ENCODE data around the gene FHL3. TPM values are rescaled to one million over a fixed set of nuclear protein-coding genes. Genes with fewer than 3 reads are reported as not detected.
"Not testable (repeated sequence)": the region's sequence is repeated elsewhere in the genome, so short reads cannot be mapped to it uniquely, and the experiment has no call there.

Gene FHL3
- total and polyA plus RNA-seq, 5 experiments from 2014 or later, result 4.8 to 12.7 (median 11.0) TPM

DNA sequence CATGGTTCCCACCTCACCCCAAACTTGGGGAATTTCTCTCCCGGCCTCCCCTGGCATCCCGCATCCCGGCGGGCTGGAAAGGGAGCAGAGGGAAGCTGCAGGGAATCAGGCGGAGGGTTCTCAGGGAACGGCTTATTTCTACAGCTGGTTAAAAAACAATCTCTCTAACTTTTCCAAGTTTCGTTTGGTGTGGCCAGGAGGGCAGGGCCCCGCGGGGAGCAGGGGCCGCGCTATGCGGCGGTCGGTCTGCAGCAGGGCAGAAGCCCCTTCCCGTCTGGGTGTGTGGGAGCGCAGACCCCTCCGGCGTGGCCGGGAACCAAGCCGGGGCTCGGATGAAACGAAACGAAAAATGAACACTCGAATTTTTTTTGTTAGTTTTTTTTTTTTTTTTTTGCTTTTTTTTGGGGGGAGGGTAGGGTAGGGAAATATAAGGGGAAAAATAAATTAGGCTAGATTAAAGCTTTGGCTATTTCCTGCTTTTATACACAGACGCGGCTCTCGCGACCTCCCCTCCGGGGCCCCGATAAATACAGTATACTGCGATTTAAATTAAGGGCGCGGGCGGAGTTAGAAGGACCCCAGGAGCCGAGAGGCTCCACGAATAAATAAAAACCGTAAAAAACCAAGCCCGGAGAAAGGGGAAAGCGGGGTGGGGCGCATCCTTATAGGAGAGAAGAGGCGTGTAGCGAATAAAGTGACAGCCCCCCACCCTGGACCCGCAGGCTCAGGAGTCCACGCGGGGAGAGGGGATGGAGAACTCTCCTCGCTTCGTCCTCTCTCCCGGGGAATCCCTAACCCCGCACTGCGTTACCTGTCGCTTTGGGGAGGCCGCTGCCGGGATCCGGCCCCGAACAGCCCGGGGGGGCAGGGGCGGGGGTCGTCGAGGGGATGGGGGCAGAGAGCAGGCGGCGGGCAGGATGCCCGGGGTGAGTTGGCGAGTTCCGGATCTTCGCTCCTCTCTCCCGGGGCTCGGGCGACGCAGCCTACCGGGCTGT is 39.2 kb upstream of the FHL3 start:
- Mint-ChIP-seq H3K4me3 (peak overlapping the region; percentile 61 to 90 (median 78)), H3K27ac (peak overlapping the region in 2 of 10 donors; percentile 27 to 60), H3K4me1 (peaks cover 8 to 18% (median 10%) of the 10 kb centered on the region in 4 donors), H3K9me3 (no peaks in the 10 kb centered on the region), H3K27me3 (peaks cover 26 to 56% (median 44%) of the 10 kb centered on the region in 5 donors), H3K36me3 (peaks cover 0 to 3% (median 0%) of the 10 kb centered on the region in 3 donors)
- DNase-seq (no peak), ATAC-seq (no peak)
- POLR2A ChIA-PET, result no interaction called here

DNA sequence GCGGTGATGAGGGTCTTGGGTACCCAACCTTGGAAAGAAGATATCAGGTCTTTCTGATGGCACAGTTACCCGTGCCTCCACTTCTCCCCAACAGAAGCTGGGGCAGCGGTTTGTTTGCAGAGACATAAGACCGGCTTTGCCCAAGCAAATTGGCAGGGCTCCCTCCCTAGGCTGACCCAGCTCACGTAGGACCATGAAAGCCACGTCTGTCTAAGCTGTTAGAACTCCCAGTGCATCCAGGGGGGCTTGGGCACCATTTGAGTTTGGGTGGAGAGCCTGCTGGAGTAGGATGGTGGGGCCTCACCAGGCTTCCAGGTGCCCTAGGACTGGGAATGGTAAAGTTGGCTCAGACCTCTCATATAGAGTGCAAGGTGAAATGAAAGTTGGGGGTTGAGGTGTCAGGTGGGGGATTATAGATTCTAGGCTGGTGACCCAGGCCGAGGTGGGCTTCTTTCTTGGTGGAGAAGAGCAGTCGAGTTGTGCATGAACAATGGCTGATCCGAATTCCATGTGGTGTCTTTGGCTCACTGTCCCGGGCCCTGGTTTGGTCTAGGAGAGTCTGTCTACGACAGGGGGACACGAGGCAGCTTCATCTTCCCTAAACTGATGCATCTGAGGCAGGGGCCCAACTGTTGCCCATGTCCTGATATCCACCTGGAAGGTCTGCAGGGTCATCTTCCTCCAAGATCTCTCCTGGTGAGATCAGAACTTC is 37.9 kb upstream of the FHL3 start:
- Mint-ChIP-seq H3K9me3 (no peaks in the 10 kb centered on the region), H3K4me3 (peak overlapping the region in 6 of 10 donors; percentile 13 to 82 (median 24)), H3K36me3 (peaks cover 0 to 3% (median 0%) of the 10 kb centered on the region in 3 donors), H3K4me1 (peaks cover 8 to 18% (median 10%) of the 10 kb centered on the region in 4 donors), H3K27ac (no peak overlapping the region), H3K27me3 (peaks cover 29 to 67% (median 47%) of the 10 kb centered on the region in 5 donors)
- DNase-seq, result no peak
- POLR2A ChIA-PET, result no interaction called here
- ATAC-seq, result no peak

DNA sequence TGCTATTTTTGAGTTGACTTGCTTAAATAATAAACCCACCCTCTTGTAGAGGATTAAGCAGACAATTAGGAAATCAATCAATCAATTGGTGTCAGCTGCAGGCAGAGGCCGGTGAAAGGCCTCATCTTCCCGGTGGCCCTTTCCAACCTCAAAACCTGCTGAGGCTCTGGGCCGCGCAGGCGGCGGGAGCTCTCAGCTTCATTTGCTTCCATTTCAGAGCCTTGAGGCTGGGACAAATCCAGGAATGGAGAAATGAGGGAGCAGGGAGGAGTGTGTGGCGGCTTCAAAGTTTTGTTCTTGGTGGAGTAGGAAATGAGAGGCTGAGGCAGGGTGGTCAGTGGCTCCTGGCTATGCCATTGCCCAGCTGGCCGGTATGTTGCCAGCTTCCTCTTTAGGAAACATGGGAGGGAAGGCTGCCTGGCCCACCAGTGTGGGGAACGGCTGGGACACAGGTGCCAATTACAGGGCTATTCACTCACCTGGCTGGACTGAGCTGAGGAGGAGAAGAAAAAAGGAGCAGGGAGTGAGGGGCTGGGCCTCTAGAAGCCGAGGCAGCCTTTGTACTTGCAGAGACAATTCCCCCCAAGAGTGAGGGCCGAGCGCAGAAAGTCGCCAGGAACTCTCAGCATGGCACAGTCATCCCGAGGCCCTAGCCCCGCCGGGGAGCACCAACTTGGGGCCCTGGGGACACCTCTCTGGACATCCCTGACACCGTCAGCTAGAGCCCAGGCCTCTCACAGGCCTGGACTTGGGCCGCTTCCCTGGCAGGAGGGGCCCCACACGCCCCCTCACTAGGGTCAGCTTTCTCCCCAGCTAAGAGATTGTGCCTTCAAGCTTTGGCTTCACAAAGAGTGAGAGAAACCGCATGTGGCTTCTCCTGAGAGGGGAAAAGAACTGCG is 36.9 kb upstream of the FHL3 start:
- H3K36me3 Mint-ChIP-seq, result peaks cover 0 to 3% (median 0%) of the 10 kb centered on the region in 3 donors
- no peak overlapping the region for H3K27ac Mint-ChIP-seq
- H3K9me3 Mint-ChIP-seq, result no peaks in the 10 kb centered on the region
- peaks cover 31 to 70% (median 45%) of the 10 kb centered on the region in 5 donors for H3K27me3 Mint-ChIP-seq
- POLR2A ChIA-PET, result no interaction called here
- ATAC-seq (no peak), DNase-seq (no peak)
- H3K4me1 Mint-ChIP-seq, result peaks cover 8 to 18% (median 9%) of the 10 kb centered on the region in 4 donors
- peak overlapping the region in 1 of 10 donors; percentile 65 for H3K4me3 Mint-ChIP-seq

DNA sequence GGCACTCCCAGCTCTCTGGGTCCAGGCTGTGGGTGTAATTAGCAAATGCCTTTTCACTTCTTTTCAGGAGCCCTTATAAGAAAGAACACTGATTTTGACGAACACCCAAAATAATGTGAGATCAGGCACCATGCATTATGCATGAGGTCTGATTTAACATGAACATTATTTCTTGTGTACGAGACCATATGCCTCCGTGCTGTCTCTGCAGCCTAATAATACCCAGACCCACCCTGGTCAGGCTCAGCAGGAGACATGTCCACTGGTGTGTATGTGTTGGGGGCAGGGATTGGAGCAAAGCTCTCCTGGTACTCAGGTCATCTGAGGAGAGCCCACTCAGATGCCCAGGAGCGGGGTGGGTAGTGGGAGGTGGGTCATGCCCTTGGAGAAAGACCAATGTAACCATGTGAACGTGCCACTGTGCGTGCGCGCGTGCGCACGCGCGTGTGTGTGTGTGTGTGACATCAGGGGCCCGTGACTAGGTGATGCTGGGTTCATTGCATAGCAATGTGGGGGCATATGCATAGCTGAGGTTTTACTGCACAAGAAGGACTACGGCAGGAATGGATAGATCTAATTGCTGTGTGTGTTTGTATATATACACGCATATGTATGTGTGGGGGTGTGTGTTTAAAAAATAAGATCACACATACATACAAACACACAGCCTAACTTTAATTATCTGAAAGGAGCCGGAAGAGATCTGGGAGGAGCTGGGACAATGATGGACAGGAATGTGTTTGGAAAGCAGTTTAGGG is 34.2 kb upstream of the FHL3 start:
- peaks cover 4 to 14% (median 6%) of the 10 kb centered on the region in 4 donors for H3K4me1 Mint-ChIP-seq
- peaks cover 31 to 73% (median 47%) of the 10 kb centered on the region in 5 donors for H3K27me3 Mint-ChIP-seq
- no peak overlapping the region for H3K27ac Mint-ChIP-seq
- no peak overlapping the region for H3K4me3 Mint-ChIP-seq
- H3K9me3 Mint-ChIP-seq, result no peaks in the 10 kb centered on the region
- DNase-seq (no peak), ATAC-seq (no peak)
- H3K36me3 Mint-ChIP-seq, result peaks cover 0 to 3% (median 0%) of the 10 kb centered on the region in 3 donors
- POLR2A ChIA-PET, result no interaction called here

DNA sequence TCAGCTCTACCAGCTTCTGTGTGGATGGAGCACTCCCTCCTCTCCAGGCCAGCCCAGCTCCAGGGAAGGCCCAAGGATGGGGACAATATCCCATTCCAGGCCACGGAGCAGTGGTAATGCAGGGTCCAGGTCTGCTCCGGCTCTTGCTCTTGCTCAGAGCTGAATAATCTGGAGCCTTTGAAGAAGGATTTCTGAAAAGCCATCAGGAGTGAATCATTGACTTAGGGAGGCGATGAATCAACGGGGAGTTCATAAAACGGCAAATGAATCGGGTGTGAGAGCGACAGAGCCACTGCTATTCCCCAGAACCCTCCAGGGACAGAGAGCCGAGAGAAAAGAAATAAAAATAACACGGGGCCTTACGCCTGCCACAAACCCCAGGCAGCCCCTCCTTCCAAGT is 33.5 kb upstream of the FHL3 start:
- Mint-ChIP-seq H3K9me3 (no peaks in the 10 kb centered on the region), H3K36me3 (peaks cover 0 to 3% (median 0%) of the 10 kb centered on the region in 3 donors), H3K27me3 (peaks cover 31 to 68% (median 47%) of the 10 kb centered on the region in 5 donors), H3K4me3 (no peak overlapping the region), H3K4me1 (peaks cover under 1 to 8% (median 3%) of the 10 kb centered on the region in 4 donors), H3K27ac (peak overlapping the region in 1 of 10 donors; percentile 26)
- DNase-seq, result no peak
- ATAC-seq, result no peak
- POLR2A ChIA-PET, result no interaction called here

DNA sequence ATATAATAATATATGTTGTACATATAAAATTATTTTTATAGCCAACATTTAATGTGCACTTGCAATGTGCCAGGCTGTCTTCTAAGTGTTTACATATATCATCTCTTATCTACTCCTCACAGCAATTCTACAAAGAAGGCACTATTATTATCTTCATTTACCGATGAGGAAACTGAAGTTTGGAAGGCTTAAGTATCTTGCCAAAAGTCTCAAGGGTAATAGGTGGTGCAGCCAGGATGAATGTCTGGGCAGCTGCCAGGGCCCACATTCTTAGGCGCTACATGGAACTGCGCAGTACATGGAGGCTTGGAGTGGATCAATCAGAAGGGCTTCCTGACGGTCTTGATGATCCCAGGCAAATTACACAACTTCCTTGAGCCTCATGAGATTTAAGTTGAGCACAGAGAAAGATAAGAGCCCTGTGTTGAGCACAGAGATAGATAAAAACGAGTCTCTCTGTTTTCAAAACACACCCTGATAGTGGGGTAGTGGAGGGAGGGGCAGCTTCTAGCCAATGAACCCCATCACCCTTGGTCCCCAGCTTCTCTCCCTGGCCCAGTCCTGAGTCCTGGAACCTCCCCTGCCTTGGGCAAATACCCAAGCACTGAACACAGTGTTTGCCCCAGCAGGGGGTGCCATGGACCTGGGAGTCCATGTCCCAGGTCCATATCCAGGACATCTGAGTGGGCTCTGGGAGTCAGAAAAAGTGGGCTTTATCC is 32.1 kb upstream of the FHL3 start:
- Mint-ChIP-seq H3K27me3 (peaks cover 26 to 55% (median 37%) of the 10 kb centered on the region in 5 donors), H3K36me3 (no peaks in the 10 kb centered on the region), H3K4me1 (no peaks in the 10 kb centered on the region), H3K27ac (no peak overlapping the region), H3K4me3 (no peak overlapping the region), H3K9me3 (no peaks in the 10 kb centered on the region)
- DNase-seq (no peak), ATAC-seq (no peak)
- POLR2A ChIA-PET, result interaction anchor here (0.7 kb wide), 1 partner anchor 239 kb away, joined by 6 read pairs; no protein-coding TSS in a partner anchor

DNA sequence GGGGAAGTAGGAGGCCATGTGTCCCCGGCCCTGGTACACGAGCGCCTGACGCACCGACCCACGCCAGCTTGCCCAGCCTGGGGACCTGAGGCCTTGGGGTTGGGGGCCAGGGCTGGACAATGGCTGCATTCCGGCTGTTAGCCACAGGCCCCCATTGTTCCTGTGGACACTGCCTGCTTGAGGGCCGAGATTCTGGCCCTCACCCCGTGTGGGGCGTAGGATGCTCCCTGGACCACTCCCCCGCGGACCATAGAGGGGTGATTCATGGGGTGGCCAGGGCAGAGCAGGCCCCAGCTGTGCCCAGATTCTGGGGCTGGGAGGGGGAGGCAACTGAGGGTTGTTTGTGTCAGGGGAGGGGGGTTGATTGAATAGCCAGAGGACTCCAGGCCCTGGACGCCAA is 29.6 kb upstream of the FHL3 start:
- H3K4me1 Mint-ChIP-seq, result peaks cover 7 to 18% (median 13%) of the 10 kb centered on the region in 4 donors
- H3K9me3 Mint-ChIP-seq, result no peaks in the 10 kb centered on the region
- POLR2A ChIA-PET, result no interaction called here
- ATAC-seq (no peak), DNase-seq (no peak)
- H3K36me3 Mint-ChIP-seq, result no peaks in the 10 kb centered on the region
- H3K4me3 Mint-ChIP-seq, result no peak overlapping the region
- peaks cover 12 to 30% (median 18%) of the 10 kb centered on the region in 5 donors for H3K27me3 Mint-ChIP-seq
- H3K27ac Mint-ChIP-seq, result no peak overlapping the region

DNA sequence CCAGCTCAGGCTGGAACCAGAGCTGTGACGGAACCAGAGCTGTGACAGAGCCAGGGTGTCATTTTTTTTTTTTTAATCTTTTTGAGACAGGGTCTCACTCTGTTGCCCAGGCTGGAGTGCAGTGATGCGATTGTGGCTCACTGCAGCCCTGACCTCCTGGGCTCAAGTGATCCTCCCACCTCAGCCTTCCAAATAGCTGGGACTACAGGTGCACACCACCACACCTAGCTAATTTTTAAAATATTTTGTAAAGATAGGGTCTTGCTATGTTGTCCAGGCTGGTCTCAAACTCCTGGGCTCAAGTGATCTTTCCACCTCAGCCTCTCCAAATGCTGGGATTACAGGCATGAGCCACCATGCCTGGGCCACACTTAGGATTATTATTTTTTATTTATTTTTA is 27.7 kb upstream of the FHL3 start:
- POLR2A ChIA-PET, H3K36me3 Mint-ChIP-seq, ATAC-seq, H3K9me3 Mint-ChIP-seq, H3K4me3 Mint-ChIP-seq, H3K27ac Mint-ChIP-seq, DNase-seq: not testable (repeated sequence)
- peaks cover 5 to 13% (median 8%) of the 10 kb centered on the region in 5 donors for H3K27me3 Mint-ChIP-seq
- peaks cover 7 to 30% (median 23%) of the 10 kb centered on the region in 4 donors for H3K4me1 Mint-ChIP-seq

DNA sequence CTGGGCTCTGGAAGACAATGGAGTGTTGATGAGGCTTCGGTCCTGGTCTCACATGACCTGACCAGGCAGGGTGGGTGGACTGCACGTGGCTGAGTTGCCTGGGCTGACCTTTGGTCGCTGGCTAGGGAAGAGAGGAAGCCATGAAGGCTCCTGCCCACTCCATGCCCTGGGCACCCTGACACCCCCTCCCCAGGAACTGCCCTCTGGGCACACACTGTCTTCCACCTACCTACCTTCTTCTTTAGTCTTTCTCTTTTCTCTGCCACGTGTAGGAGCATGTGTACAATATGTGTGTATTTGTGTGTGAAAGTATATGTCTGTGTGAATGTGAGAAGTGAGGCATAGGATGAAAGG is 26.2 kb upstream of the FHL3 start:
- POLR2A ChIA-PET, result no interaction called here
- Mint-ChIP-seq H3K4me3 (no peak overlapping the region), H3K4me1 (peaks cover 7 to 37% (median 25%) of the 10 kb centered on the region in 4 donors), H3K9me3 (no peaks in the 10 kb centered on the region), H3K27me3 (peaks cover 3 to 11% (median 8%) of the 10 kb centered on the region in 5 donors), H3K27ac (peak overlapping the region in 2 of 10 donors; percentile 36 to 54), H3K36me3 (peaks cover 0 to under 1% (median 0%) of the 10 kb centered on the region in 3 donors)
- DNase-seq (no peak), ATAC-seq (no peak)

DNA sequence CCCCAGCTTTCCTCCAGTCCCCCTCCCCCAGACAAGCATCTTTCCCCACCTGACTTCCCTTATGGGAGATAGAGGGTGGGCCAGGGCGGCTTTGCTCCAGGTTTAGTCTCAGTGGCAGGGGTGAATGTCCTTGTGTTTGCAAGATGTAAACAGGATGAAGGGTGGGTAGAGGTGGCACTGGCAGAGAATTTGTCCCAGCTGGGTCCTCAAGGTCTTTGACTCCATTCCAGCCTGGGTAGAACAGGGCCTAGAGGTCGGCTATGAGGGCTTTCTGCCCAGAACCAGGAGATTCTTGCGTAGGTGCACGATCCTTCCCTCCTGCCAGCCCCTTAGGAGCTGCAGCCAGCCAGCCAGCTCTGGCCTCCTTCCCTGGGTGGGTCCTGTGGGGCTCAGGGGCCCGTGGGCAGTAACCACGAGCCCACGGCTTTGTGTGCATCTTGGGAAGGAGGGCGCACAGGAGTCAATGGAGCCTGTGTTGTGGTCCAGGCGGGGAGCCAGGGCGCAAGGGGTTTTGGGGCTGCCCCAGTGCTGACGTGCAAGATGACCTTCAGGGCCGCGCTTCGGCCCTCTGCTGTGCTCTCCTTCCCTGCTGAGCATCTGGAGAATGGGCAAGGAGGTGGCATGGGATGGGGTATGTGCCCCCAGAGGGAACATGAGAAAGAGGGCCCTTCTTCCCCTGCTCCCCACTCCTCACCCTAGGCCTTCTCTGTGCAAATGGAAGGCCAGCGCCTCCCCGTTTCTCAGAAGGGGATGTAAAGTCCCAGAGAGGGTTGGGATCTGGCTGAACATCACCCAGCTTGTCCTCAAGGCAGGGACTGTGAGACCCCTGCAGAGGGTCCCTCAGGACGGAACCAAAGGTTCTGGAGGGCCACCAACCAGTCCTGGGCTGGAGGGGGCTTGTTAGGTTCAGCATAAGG is 25.5 kb upstream of the FHL3 start:
- no peak for DNase-seq
- peaks cover 7 to 37% (median 25%) of the 10 kb centered on the region in 4 donors for H3K4me1 Mint-ChIP-seq
- POLR2A ChIA-PET, result interaction anchor here (0.5 to 0.6 kb wide), 2 partner anchors 48 to 129 kb away, joined by 3 to 5 read pairs; no protein-coding TSS in a partner anchor
- no peak for ATAC-seq
- peak overlapping the region in 4 of 10 donors; percentile 8 to 56 (median 24) for H3K4me3 Mint-ChIP-seq
- peaks cover 2 to 8% (median 4%) of the 10 kb centered on the region in 5 donors for H3K27me3 Mint-ChIP-seq
- peak overlapping the region in 6 of 10 donors; percentile 25 to 73 (median 41) for H3K27ac Mint-ChIP-seq
- no peaks in the 10 kb centered on the region for H3K9me3 Mint-ChIP-seq
- peaks cover 0 to 6% (median 0%) of the 10 kb centered on the region in 3 donors for H3K36me3 Mint-ChIP-seq

All from naive thymus-derived CD8-positive, alpha-beta T cell (primary cell).